ENCODE results near the gene RAB40C.

The RAB40C gene

GRCh38 chr16:657487-657886 is 67.6 kb downstream of the RAB40C start:
- H4K20me1 ChIP-seq (ENCODE audit: insufficient read depth, low read length), result no peaks in the 10 kb centered on the region
- TF ChIP-seq EZH2phosphoT487 (IDR thresholded peaks at IDR 0.05; ENCODE audit: low read depth), result no peak
- TF ChIP-seq CTCF (IDR thresholded peaks at IDR 0.05; ENCODE audit: low read depth, low read length), result no peak
- peaks cover 4% of the 10 kb centered on the region for H3K36me3 ChIP-seq (replicated peaks; ENCODE audit: low read depth, low read length)
- no peak overlapping the region for H3K4me3 ChIP-seq (ENCODE audit: low read length)
- no peaks in the 10 kb centered on the region for H3K27me3 ChIP-seq (ENCODE audit: low read depth, low read length)
- H3K27ac ChIP-seq (ENCODE audit: low read length), result no peak overlapping the region
- no peaks in the 10 kb centered on the region for H3K9me3 ChIP-seq (ENCODE audit: insufficient read depth, low read length)
- no peak overlapping the region for H3K9ac ChIP-seq (ENCODE audit: low read length)
- H3K4me2 ChIP-seq (ENCODE audit: low read length), result no peak overlapping the region
- peaks cover 3% of the 10 kb centered on the region; the same call in 1 of the 2 replicates for H3K4me1 ChIP-seq (ENCODE audit: low read length)
- H2AFZ ChIP-seq (ENCODE audit: low read depth, low read length), result no peak overlapping the region
- H3K79me2 ChIP-seq (ENCODE audit: low read length), result no peaks in the 10 kb centered on the region

- H3K27ac ChIP-seq (ENCODE audit: low read length), result no peak overlapping the region
- peaks cover 3% of the 10 kb centered on the region; the same call in 1 of the 2 replicates for H3K4me1 ChIP-seq (ENCODE audit: low read length)
- no peak overlapping the region for H3K9ac ChIP-seq (ENCODE audit: low read length)
- no peak overlapping the region for H2AFZ ChIP-seq (ENCODE audit: low read depth, low read length)
- no peak overlapping the region for H3K4me2 ChIP-seq (ENCODE audit: low read length)
- peaks cover 4% of the 10 kb centered on the region for H3K36me3 ChIP-seq (replicated peaks; ENCODE audit: low read depth, low read length)
- H3K79me2 ChIP-seq (ENCODE audit: low read length), result no peaks in the 10 kb centered on the region
- H4K20me1 ChIP-seq (ENCODE audit: insufficient read depth, low read length), result no peaks in the 10 kb centered on the region
- TF ChIP-seq CTCF (IDR thresholded peaks at IDR 0.05; ENCODE audit: low read depth, low read length) (peak; percentile 20), EZH2phosphoT487 (IDR thresholded peaks at IDR 0.05; ENCODE audit: low read depth) (no peak)
- H3K27me3 ChIP-seq (ENCODE audit: low read depth, low read length), result no peaks in the 10 kb centered on the region
- H3K9me3 ChIP-seq (ENCODE audit: insufficient read depth, low read length), result no peaks in the 10 kb centered on the region
- H3K4me3 ChIP-seq (ENCODE audit: low read length), result no peak overlapping the region
These were observed 69.1 kb downstream of the RAB40C start for GRCh38 chr16:658679-659571.

GRCh38 chr16:659618-660017 is 69.8 kb downstream of the RAB40C start:
- Histone ChIP-seq H3K36me3 (replicated peaks; ENCODE audit: low read depth, low read length) (peaks cover 4% of the 10 kb centered on the region), H3K79me2 (ENCODE audit: low read length) (no peaks in the 10 kb centered on the region)

More at GRCh38 chr16:659618-660017, 69.8 kb downstream of the RAB40C start:
- Histone ChIP-seq H3K9ac (ENCODE audit: low read length) (no peak overlapping the region), H3K27ac (ENCODE audit: low read length) (no peak overlapping the region), H3K27me3 (ENCODE audit: low read depth, low read length) (no peaks in the 10 kb centered on the region), H3K4me3 (ENCODE audit: low read length) (no peak overlapping the region), H4K20me1 (ENCODE audit: insufficient read depth, low read length) (no peaks in the 10 kb centered on the region), H3K9me3 (ENCODE audit: insufficient read depth, low read length) (no peaks in the 10 kb centered on the region), H3K4me2 (ENCODE audit: low read length) (no peak overlapping the region), H2AFZ (ENCODE audit: low read depth, low read length) (no peak overlapping the region), H3K4me1 (ENCODE audit: low read length) (peaks cover 3% of the 10 kb centered on the region; the same call in 1 of the 2 replicates)
- TF ChIP-seq EZH2phosphoT487 (IDR thresholded peaks at IDR 0.05; ENCODE audit: low read depth) (no peak), CTCF (IDR thresholded peaks at IDR 0.05; ENCODE audit: low read depth, low read length) (no peak)
